WTC11 (cell line): Measurements from ENCODE around the gene NRIP2.

Experiments
- ETV6 ChIP-seq: sonication (generic); formaldehyde crosslinking; IDR thresholded peaks from 2 replicates; pipeline ENCODE4 v1.8.1; 2022; ENCODE audit warnings: mild to moderate bottlenecking, missing genetic modification reagents
- RELA ChIP-seq: sonication (generic); formaldehyde crosslinking; IDR thresholded peaks from 2 replicates; pipeline ENCODE4 v1.8.1; 2022; ENCODE audit warnings: missing genetic modification reagents, mild to moderate bottlenecking, borderline replicate concordance
- SP1 ChIP-seq: sonication (generic); formaldehyde crosslinking; conservative IDR thresholded peaks from 2 replicates; pipeline ENCODE4 v1.8.1; 2022; ENCODE audit warnings: missing genetic modification reagents
- TEAD1 ChIP-seq: sonication (generic); formaldehyde crosslinking; IDR thresholded peaks from 2 replicates; pipeline ENCODE4 v1.8.0; 2022; ENCODE audit warnings: mild to moderate bottlenecking, missing genetic modification reagents
- ZBTB21 ChIP-seq: sonication (generic); formaldehyde crosslinking; IDR thresholded peaks from 2 replicates; pipeline ENCODE4 v1.8.1; 2023; ENCODE audit warnings: mild to moderate bottlenecking, missing genetic modification reagents, borderline replicate concordance
- ZNF121 ChIP-seq: sonication (generic); formaldehyde crosslinking; IDR thresholded peaks from 2 replicates; pipeline ENCODE4 v1.8.0; 2023; ENCODE audit warnings: missing genetic modification reagents
- ZNF232 ChIP-seq: sonication (generic); formaldehyde crosslinking; IDR thresholded peaks from 2 replicates; pipeline ENCODE4 v1.8.0; 2022; ENCODE audit warnings: mild to moderate bottlenecking, missing genetic modification reagents
- ZNF416 ChIP-seq: fragments of 250-450 bp; sonication (Bioruptor Pico); IDR thresholded peaks from 2 replicates; pipeline ENCODE4 v1.9.0; 2021; ENCODE audit warnings: mild to moderate bottlenecking, inconsistent platforms
- TF ChIP-seq, protein P1 (sequence below): fragments of 200-600 bp; IDR thresholded peaks from 2 replicates; pipeline ENCODE4 v1.8.0; 2022; ENCODE audit warnings: antibody characterized with exemption
- TF ChIP-seq, protein P2 (sequence below): sonication (generic); formaldehyde crosslinking; IDR thresholded peaks from 2 replicates; pipeline ENCODE4 v1.8.1; 2022; ENCODE audit warnings: mild to moderate bottlenecking, moderate library complexity, missing genetic modification reagents
- TF ChIP-seq, protein P3 (sequence below): sonication (generic); formaldehyde crosslinking; IDR thresholded peaks from 2 replicates; pipeline ENCODE4 v1.8.0; 2022; ENCODE audit warnings: mild to moderate bottlenecking, missing genetic modification reagents
- TF ChIP-seq, protein P4 (sequence below): sonication (generic); formaldehyde crosslinking; IDR thresholded peaks from 2 replicates; pipeline ENCODE4 v1.8.1; 2022; ENCODE audit warnings: mild to moderate bottlenecking, missing genetic modification reagents, moderate library complexity, borderline replicate concordance
- TF ChIP-seq, protein P5 (sequence below): sonication (generic); formaldehyde crosslinking; IDR thresholded peaks from 2 replicates; pipeline ENCODE4 v1.8.1; 2022; ENCODE audit warnings: low read depth, mild to moderate bottlenecking, moderate library complexity, missing genetic modification reagents, borderline replicate concordance

DNA sequence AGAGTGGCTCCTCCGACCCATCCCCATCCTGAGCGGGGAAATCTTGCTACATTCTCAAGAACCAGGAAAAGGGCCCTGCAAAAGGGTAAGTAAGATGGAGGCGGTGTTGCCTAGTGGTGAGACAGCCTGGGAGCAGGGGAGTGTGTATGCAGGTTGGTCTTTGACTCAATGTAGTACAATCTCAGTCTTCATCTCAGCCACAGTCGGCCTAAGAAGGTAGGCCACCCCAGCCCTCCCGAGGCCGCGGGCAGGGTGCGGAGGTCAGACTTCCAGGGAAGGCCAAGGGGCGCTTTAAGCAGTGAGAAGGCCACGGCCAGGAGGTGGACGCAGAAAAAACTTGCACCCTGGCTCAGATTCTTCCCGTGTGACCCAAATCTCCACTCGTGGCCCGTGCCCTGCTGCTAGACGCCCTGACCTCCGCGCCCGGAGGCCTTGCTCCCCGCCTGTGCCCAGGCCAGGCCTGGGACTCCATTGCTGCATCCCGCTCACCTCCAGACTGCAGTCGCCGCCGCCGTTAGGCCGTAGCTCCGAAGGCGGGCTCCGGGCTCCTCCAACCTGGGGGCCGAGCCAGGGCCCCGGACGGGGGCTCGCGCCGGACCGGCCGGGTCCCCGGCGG lies 41.7 kb upstream of the NRIP2 start:
- TF ChIP-seq TEAD1 (CRISPR knock-in tag), result no peak
- TF ChIP-seq, protein P1, sequence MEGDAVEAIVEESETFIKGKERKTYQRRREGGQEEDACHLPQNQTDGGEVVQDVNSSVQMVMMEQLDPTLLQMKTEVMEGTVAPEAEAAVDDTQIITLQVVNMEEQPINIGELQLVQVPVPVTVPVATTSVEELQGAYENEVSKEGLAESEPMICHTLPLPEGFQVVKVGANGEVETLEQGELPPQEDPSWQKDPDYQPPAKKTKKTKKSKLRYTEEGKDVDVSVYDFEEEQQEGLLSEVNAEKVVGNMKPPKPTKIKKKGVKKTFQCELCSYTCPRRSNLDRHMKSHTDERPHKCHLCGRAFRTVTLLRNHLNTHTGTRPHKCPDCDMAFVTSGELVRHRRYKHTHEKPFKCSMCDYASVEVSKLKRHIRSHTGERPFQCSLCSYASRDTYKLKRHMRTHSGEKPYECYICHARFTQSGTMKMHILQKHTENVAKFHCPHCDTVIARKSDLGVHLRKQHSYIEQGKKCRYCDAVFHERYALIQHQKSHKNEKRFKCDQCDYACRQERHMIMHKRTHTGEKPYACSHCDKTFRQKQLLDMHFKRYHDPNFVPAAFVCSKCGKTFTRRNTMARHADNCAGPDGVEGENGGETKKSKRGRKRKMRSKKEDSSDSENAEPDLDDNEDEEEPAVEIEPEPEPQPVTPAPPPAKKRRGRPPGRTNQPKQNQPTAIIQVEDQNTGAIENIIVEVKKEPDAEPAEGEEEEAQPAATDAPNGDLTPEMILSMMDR, result no peak
- TF ChIP-seq, protein P2, sequence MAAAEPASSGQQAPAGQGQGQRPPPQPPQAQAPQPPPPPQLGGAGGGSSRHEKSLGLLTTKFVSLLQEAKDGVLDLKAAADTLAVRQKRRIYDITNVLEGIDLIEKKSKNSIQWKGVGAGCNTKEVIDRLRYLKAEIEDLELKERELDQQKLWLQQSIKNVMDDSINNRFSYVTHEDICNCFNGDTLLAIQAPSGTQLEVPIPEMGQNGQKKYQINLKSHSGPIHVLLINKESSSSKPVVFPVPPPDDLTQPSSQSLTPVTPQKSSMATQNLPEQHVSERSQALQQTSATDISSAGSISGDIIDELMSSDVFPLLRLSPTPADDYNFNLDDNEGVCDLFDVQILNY, result no peak
- no peak for TF ChIP-seq ZNF232 (CRISPR knock-in tag)
- no peak for TF ChIP-seq ETV6 (CRISPR knock-in tag)
- no peak for TF ChIP-seq ZNF121
- TF ChIP-seq, protein P3, sequence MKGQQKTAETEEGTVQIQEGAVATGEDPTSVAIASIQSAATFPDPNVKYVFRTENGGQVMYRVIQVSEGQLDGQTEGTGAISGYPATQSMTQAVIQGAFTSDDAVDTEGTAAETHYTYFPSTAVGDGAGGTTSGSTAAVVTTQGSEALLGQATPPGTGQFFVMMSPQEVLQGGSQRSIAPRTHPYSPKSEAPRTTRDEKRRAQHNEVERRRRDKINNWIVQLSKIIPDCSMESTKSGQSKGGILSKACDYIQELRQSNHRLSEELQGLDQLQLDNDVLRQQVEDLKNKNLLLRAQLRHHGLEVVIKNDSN, result no peak
- TF ChIP-seq SP1 (CRISPR knock-in tag), result no peak; the same call in 1 of the 2 replicates
- TF ChIP-seq ZNF416 (CRISPR knock-in tag), result no peak
- TF ChIP-seq ZBTB21 (CRISPR knock-in tag), result no peak
- TF ChIP-seq, protein P4, sequence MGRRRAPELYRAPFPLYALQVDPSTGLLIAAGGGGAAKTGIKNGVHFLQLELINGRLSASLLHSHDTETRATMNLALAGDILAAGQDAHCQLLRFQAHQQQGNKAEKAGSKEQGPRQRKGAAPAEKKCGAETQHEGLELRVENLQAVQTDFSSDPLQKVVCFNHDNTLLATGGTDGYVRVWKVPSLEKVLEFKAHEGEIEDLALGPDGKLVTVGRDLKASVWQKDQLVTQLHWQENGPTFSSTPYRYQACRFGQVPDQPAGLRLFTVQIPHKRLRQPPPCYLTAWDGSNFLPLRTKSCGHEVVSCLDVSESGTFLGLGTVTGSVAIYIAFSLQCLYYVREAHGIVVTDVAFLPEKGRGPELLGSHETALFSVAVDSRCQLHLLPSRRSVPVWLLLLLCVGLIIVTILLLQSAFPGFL (CRISPR knock-in tag), result no peak
- TF ChIP-seq, protein P5, sequence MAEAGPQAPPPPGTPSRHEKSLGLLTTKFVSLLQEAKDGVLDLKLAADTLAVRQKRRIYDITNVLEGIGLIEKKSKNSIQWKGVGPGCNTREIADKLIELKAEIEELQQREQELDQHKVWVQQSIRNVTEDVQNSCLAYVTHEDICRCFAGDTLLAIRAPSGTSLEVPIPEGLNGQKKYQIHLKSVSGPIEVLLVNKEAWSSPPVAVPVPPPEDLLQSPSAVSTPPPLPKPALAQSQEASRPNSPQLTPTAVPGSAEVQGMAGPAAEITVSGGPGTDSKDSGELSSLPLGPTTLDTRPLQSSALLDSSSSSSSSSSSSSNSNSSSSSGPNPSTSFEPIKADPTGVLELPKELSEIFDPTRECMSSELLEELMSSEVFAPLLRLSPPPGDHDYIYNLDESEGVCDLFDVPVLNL (CRISPR knock-in tag), result no peak
- no peak for TF ChIP-seq RELA (CRISPR knock-in tag)
